ENCODE measurements around the gene CLIC5. TPM values are rescaled to one million over a fixed set of nuclear protein-coding genes. Genes with fewer than 3 reads are reported as not detected.

CLIC5 gene
- total and polyA plus RNA-seq, 2 donors: 0.85 to 2.1 TPM

GRCh38 chr6:45965792-45966191 lies 49.9 kb downstream of the CLIC5 start:
- Histone ChIP-seq H3K27ac (ENCODE audit: low read depth in 1 of 2, low read length in 1 of 2) (no peak overlapping the region), H3K4me3 (ENCODE audit: low read length in 2 of 2) (no peak overlapping the region), H3K36me3 (ENCODE audit: control insufficient read depth in 2 of 2, insufficient read depth in 2 of 2, low read length in 1 of 2) (no peaks in the 10 kb centered on the region), H3K9me3 (ENCODE audit: control insufficient read depth in 2 of 2, insufficient read depth in 1 of 2, low read length in 1 of 2) (no peaks in the 10 kb centered on the region), H3K4me1 (ENCODE audit: control insufficient read depth in 2 of 2, insufficient read depth in 2 of 2, low read length in 2 of 2) (peaks cover 0 to 4% of the 10 kb centered on the region in 2 donors), H3K27me3 (ENCODE audit: control insufficient read depth in 2 of 2, insufficient read depth in 1 of 2, low read length in 1 of 2) (no peaks in the 10 kb centered on the region)
- WGBS: 90% methylated on average over 1 of the region's 1 CpG
- DNase-seq (ENCODE audit: low read depth in 6 of 9, low spot score in 9 of 9): no peak

DNA sequence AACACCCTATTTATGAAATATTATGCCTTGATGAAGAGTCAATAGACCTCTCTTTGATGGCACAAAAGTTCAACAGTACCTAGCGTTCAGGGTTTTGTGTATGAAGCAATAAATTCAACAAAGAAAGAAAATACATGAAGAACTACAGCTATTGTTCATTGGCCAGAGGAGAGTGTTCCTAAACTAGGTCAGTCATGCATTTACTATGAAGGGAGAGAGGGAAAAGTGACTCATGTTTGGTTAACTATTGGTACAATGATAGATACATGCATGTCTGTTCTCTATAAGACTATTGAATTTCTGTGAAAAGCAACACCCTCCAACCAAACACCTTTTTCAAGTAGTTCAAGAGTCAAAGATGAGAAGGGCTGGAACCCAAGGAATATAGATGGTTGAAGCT lies 50.7 kb downstream of the CLIC5 start:
- no peaks in the 10 kb centered on the region for H3K27me3 ChIP-seq (ENCODE audit: control insufficient read depth in 2 of 2, insufficient read depth in 1 of 2, low read length in 1 of 2)
- no peak overlapping the region for H3K4me3 ChIP-seq (ENCODE audit: low read length in 2 of 2)
- H3K27ac ChIP-seq (ENCODE audit: low read depth in 1 of 2, low read length in 1 of 2): no peak overlapping the region
- H3K9me3 ChIP-seq (ENCODE audit: control insufficient read depth in 2 of 2, insufficient read depth in 1 of 2, low read length in 1 of 2): no peaks in the 10 kb centered on the region
- H3K4me1 ChIP-seq (ENCODE audit: control insufficient read depth in 2 of 2, insufficient read depth in 2 of 2, low read length in 2 of 2): peaks cover 0 to 3% of the 10 kb centered on the region in 2 donors
- H3K36me3 ChIP-seq (ENCODE audit: control insufficient read depth in 2 of 2, insufficient read depth in 2 of 2, low read length in 1 of 2): no peaks in the 10 kb centered on the region
- no peak for DNase-seq (ENCODE audit: low read depth in 6 of 9, low spot score in 9 of 9)
- WGBS: 99% methylated on average over 1 of the region's 1 CpG

GRCh38 chr6:45964300-45964699 lies 51.4 kb downstream of the CLIC5 start:
- Histone ChIP-seq H3K27me3 (ENCODE audit: control insufficient read depth in 2 of 2, insufficient read depth in 1 of 2, low read length in 1 of 2) (no peaks in the 10 kb centered on the region), H3K4me3 (ENCODE audit: low read length in 2 of 2) (no peak overlapping the region), H3K27ac (ENCODE audit: low read depth in 1 of 2, low read length in 1 of 2) (no peak overlapping the region), H3K36me3 (ENCODE audit: control insufficient read depth in 2 of 2, insufficient read depth in 2 of 2, low read length in 1 of 2) (no peaks in the 10 kb centered on the region), H3K9me3 (ENCODE audit: control insufficient read depth in 2 of 2, insufficient read depth in 1 of 2, low read length in 1 of 2) (no peaks in the 10 kb centered on the region), H3K4me1 (ENCODE audit: control insufficient read depth in 2 of 2, insufficient read depth in 2 of 2, low read length in 2 of 2) (no peaks in the 10 kb centered on the region)
- no peak for DNase-seq (ENCODE audit: low read depth in 6 of 9, low spot score in 9 of 9)
- 92% methylated on average over 2 of the region's 2 CpGs for WGBS

- Histone ChIP-seq H3K36me3 (ENCODE audit: control insufficient read depth in 2 of 2, insufficient read depth in 2 of 2, low read length in 1 of 2) (no peaks in the 10 kb centered on the region), H3K4me3 (ENCODE audit: low read length in 2 of 2) (no peak overlapping the region), H3K27me3 (ENCODE audit: control insufficient read depth in 2 of 2, insufficient read depth in 1 of 2, low read length in 1 of 2) (no peaks in the 10 kb centered on the region), H3K27ac (ENCODE audit: low read depth in 1 of 2, low read length in 1 of 2) (no peak overlapping the region), H3K9me3 (ENCODE audit: control insufficient read depth in 2 of 2, insufficient read depth in 1 of 2, low read length in 1 of 2) (no peaks in the 10 kb centered on the region), H3K4me1 (ENCODE audit: control insufficient read depth in 2 of 2, insufficient read depth in 2 of 2, low read length in 2 of 2) (no peaks in the 10 kb centered on the region)
- DNase-seq (ENCODE audit: low read depth in 6 of 9, low spot score in 9 of 9): no peak
These were observed 51.8 kb downstream of the CLIC5 start for GRCh38 chr6:45963896-45964295.

- no peak overlapping the region for H3K27ac ChIP-seq (ENCODE audit: low read depth in 1 of 2, low read length in 1 of 2)
- no peak for DNase-seq (ENCODE audit: low read depth in 6 of 9, low spot score in 9 of 9)
- H3K4me3 ChIP-seq (ENCODE audit: low read length in 2 of 2): no peak overlapping the region
- no peaks in the 10 kb centered on the region for H3K9me3 ChIP-seq (ENCODE audit: control insufficient read depth in 2 of 2, insufficient read depth in 1 of 2, low read length in 1 of 2)
- H3K36me3 ChIP-seq (ENCODE audit: control insufficient read depth in 2 of 2, insufficient read depth in 2 of 2, low read length in 1 of 2): no peaks in the 10 kb centered on the region
- H3K4me1 ChIP-seq (ENCODE audit: control insufficient read depth in 2 of 2, insufficient read depth in 2 of 2, low read length in 2 of 2): no peaks in the 10 kb centered on the region
- no peaks in the 10 kb centered on the region for H3K27me3 ChIP-seq (ENCODE audit: control insufficient read depth in 2 of 2, insufficient read depth in 1 of 2, low read length in 1 of 2)
- 100% methylated on average over 2 of the region's 2 CpGs for WGBS
These were observed 54.5 kb downstream of the CLIC5 start for GRCh38 chr6:45961125-45961524.

- Histone ChIP-seq H3K4me1 (ENCODE audit: control insufficient read depth in 2 of 2, insufficient read depth in 2 of 2, low read length in 2 of 2) (no peaks in the 10 kb centered on the region), H3K4me3 (ENCODE audit: low read length in 2 of 2) (no peak overlapping the region), H3K27me3 (ENCODE audit: control insufficient read depth in 2 of 2, insufficient read depth in 1 of 2, low read length in 1 of 2) (no peaks in the 10 kb centered on the region), H3K27ac (ENCODE audit: low read depth in 1 of 2, low read length in 1 of 2) (no peak overlapping the region), H3K9me3 (ENCODE audit: control insufficient read depth in 2 of 2, insufficient read depth in 1 of 2, low read length in 1 of 2) (no peaks in the 10 kb centered on the region), H3K36me3 (ENCODE audit: control insufficient read depth in 2 of 2, insufficient read depth in 2 of 2, low read length in 1 of 2) (no peaks in the 10 kb centered on the region)
- no peak for DNase-seq (ENCODE audit: low read depth in 6 of 9, low spot score in 9 of 9)
- 57% methylated on average over 4 of the region's 4 CpGs for WGBS
These were observed 56.0 kb downstream of the CLIC5 start for GRCh38 chr6:45959534-45960145.

GRCh38 chr6:45956663-45957062 lies 59.0 kb downstream of the CLIC5 start:
- no peak for DNase-seq (ENCODE audit: low read depth in 6 of 9, low spot score in 9 of 9)
- H3K27ac ChIP-seq (ENCODE audit: low read depth in 1 of 2, low read length in 1 of 2): no peak overlapping the region
- H3K9me3 ChIP-seq (ENCODE audit: control insufficient read depth in 2 of 2, insufficient read depth in 1 of 2, low read length in 1 of 2): no peaks in the 10 kb centered on the region
- no peaks in the 10 kb centered on the region for H3K27me3 ChIP-seq (ENCODE audit: control insufficient read depth in 2 of 2, insufficient read depth in 1 of 2, low read length in 1 of 2)
- no peak overlapping the region for H3K4me3 ChIP-seq (ENCODE audit: low read length in 2 of 2)
- H3K36me3 ChIP-seq (ENCODE audit: control insufficient read depth in 2 of 2, insufficient read depth in 2 of 2, low read length in 1 of 2): no peaks in the 10 kb centered on the region
- 96% methylated on average over 7 of the region's 7 CpGs for WGBS
- no peaks in the 10 kb centered on the region for H3K4me1 ChIP-seq (ENCODE audit: control insufficient read depth in 2 of 2, insufficient read depth in 2 of 2, low read length in 2 of 2)

- 75% methylated on average over 5 of the region's 5 CpGs for WGBS
- no peaks in the 10 kb centered on the region for H3K27me3 ChIP-seq (ENCODE audit: control insufficient read depth in 2 of 2, insufficient read depth in 1 of 2, low read length in 1 of 2)
- H3K27ac ChIP-seq (ENCODE audit: low read depth in 1 of 2, low read length in 1 of 2): no peak overlapping the region
- H3K9me3 ChIP-seq (ENCODE audit: control insufficient read depth in 2 of 2, insufficient read depth in 1 of 2, low read length in 1 of 2): no peaks in the 10 kb centered on the region
- H3K4me1 ChIP-seq (ENCODE audit: control insufficient read depth in 2 of 2, insufficient read depth in 2 of 2, low read length in 2 of 2): no peaks in the 10 kb centered on the region
- H3K36me3 ChIP-seq (ENCODE audit: control insufficient read depth in 2 of 2, insufficient read depth in 2 of 2, low read length in 1 of 2): no peaks in the 10 kb centered on the region
- DNase-seq (ENCODE audit: low read depth in 6 of 9, low spot score in 9 of 9): no peak
- H3K4me3 ChIP-seq (ENCODE audit: low read length in 2 of 2): no peak overlapping the region
These were observed 59.5 kb downstream of the CLIC5 start for GRCh38 chr6:45956176-45956575.

DNA sequence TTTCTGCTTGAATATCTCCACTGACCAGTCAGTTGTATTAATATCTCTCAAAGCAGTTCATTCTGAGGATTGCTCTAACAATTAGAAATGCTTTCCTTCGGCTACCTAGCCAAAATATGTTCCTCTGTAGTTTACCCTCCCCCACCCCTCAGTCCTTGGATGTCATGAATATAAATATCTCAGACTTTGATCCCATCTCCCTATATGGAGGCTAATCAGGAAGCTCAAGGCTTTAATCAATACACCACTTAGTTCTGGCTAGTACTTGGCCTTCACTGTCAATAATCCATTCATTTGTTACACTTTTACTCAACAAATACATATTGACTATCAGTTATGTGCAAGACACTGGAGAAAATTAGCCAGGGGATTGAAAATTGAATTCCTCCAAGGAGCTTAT lies 60.1 kb downstream of the CLIC5 start:
- H3K4me1 ChIP-seq (ENCODE audit: control insufficient read depth in 2 of 2, insufficient read depth in 2 of 2, low read length in 2 of 2): no peaks in the 10 kb centered on the region
- no peaks in the 10 kb centered on the region for H3K36me3 ChIP-seq (ENCODE audit: control insufficient read depth in 2 of 2, insufficient read depth in 2 of 2, low read length in 1 of 2)
- no peaks in the 10 kb centered on the region for H3K9me3 ChIP-seq (ENCODE audit: control insufficient read depth in 2 of 2, insufficient read depth in 1 of 2, low read length in 1 of 2)
- no peaks in the 10 kb centered on the region for H3K27me3 ChIP-seq (ENCODE audit: control insufficient read depth in 2 of 2, insufficient read depth in 1 of 2, low read length in 1 of 2)
- DNase-seq (ENCODE audit: low read depth in 6 of 9, low spot score in 9 of 9): no peak
- H3K27ac ChIP-seq (ENCODE audit: low read depth in 1 of 2, low read length in 1 of 2): no peak overlapping the region
- 95% methylated on average over 1 of the region's 1 CpG for WGBS
- no peak overlapping the region for H3K4me3 ChIP-seq (ENCODE audit: low read length in 2 of 2)

DNA sequence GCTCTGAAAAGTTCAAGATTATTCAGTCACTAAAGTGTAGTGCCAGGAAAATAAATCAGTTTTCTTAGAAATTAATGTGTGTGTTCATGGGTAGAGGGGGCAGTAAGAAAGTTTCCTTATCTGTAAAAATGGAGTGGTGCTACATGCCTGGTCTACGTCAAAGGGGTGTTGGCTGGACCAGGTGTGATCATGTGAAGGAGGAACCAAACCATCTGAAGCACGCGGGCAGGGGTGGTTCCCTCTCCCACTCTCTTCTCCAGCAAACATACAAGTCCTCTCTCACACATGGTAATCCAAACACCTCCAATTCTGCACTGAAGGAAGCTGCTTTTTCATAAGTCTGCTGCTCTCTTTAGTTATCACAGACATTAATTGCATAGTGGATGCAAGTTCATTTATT lies 63.1 kb downstream of the CLIC5 start:
- 96% methylated on average over 3 of the region's 3 CpGs for WGBS
- no peaks in the 10 kb centered on the region for H3K36me3 ChIP-seq (ENCODE audit: control insufficient read depth in 2 of 2, insufficient read depth in 2 of 2, low read length in 1 of 2)
- no peak for DNase-seq (ENCODE audit: low read depth in 6 of 9, low spot score in 9 of 9)
- H3K9me3 ChIP-seq (ENCODE audit: control insufficient read depth in 2 of 2, insufficient read depth in 1 of 2, low read length in 1 of 2): no peaks in the 10 kb centered on the region
- no peak overlapping the region for H3K4me3 ChIP-seq (ENCODE audit: low read length in 2 of 2)
- no peaks in the 10 kb centered on the region for H3K27me3 ChIP-seq (ENCODE audit: control insufficient read depth in 2 of 2, insufficient read depth in 1 of 2, low read length in 1 of 2)
- H3K4me1 ChIP-seq (ENCODE audit: control insufficient read depth in 2 of 2, insufficient read depth in 2 of 2, low read length in 2 of 2): no peaks in the 10 kb centered on the region
- no peak overlapping the region for H3K27ac ChIP-seq (ENCODE audit: low read depth in 1 of 2, low read length in 1 of 2)
